Activated naive CD8-positive, alpha-beta T cell treated with anti-CD3 and anti-CD28 coated beads, Interleukin-2, amount 50 U/mL, for 16 hours (primary cell): ENCODE data around the gene MYLK4.

Experiments
- DNase-seq: peaks from one replicate; pipeline ENCODE4 v3.0.0-alpha.2; 2020; ENCODE audit warnings: low read depth, low spot score

Gene MYLK4

GRCh38 chr6:2708456-2708855 lies 42.3 kb downstream of the MYLK4 start:
- DNase-seq, result no peak

GRCh38 chr6:2706558-2706957 lies 44.2 kb downstream of the MYLK4 start:
- DNase-seq, result no peak

GRCh38 chr6:2705256-2705655 lies 45.5 kb downstream of the MYLK4 start:
- no peak for DNase-seq

GRCh38 chr6:2697291-2697690 lies 53.4 kb downstream of the MYLK4 start:
- no peak for DNase-seq

- no peak for DNase-seq
Observed at GRCh38 chr6:2695454-2696095, 55.1 kb downstream of the MYLK4 start.

- DNase-seq, result no peak
Observed at GRCh38 chr6:2693231-2693630, 57.5 kb downstream of the MYLK4 start.

- no peak for DNase-seq
Observed at GRCh38 chr6:2688401-2689064, 62.2 kb downstream of the MYLK4 start.

GRCh38 chr6:2687456-2687855 lies 63.3 kb downstream of the MYLK4 start:
- no peak for DNase-seq

- DNase-seq, result no peak
Observed at GRCh38 chr6:2686515-2686914, 64.2 kb downstream of the MYLK4 start.

GRCh38 chr6:2684766-2685754 lies 65.7 kb downstream of the MYLK4 start:
- no peak for DNase-seq

GRCh38 chr6:2684103-2684749 lies 66.5 kb downstream of the MYLK4 start:
- DNase-seq, result no peak

GRCh38 chr6:2680264-2680922 lies 70.3 kb downstream of the MYLK4 start:
- DNase-seq, result no peak

GRCh38 chr6:2677080-2677593 lies 73.6 kb downstream of the MYLK4 start:
- no peak for DNase-seq

GRCh38 chr6:2676048-2676447 lies 74.7 kb downstream of the MYLK4 start:
- DNase-seq, result no peak

- DNase-seq, result no peak
Observed at GRCh38 chr6:2674857-2675256, 75.9 kb downstream of the MYLK4 start.

GRCh38 chr6:2669067-2669700 lies 81.5 kb downstream of the MYLK4 start:
- DNase-seq, result no peak

GRCh38 chr6:2667617-2668016 lies 83.1 kb downstream of the MYLK4 start:
- DNase-seq, result no peak

- no peak for DNase-seq
Observed at GRCh38 chr6:2666906-2667575, 83.7 kb downstream of the MYLK4 start.

- no peak for DNase-seq
Observed at GRCh38 chr6:2665146-2666070, 85.3 kb downstream of the MYLK4 start.
